DOHH2 (cell line): ENCODE results near the gene REG1B.

Source experiments
- CTCF ChIP-seq: fragments of 200-600 bp; sonication (generic); IDR thresholded peaks from one replicate; pipeline ENCODE4 v1.5.1; 2014; ENCODE audit warnings: antibody characterized with exemption, mild to moderate bottlenecking, low read depth, low read length; ENCODE audit not compliant: poor library complexity, severe bottlenecking
- EZH2phosphoT487 ChIP-seq: fragments of 200-600 bp; sonication (generic); IDR thresholded peaks from 2 replicates; pipeline ENCODE4 v1.6.1; 2017; ENCODE audit warnings: borderline replicate concordance, mild to moderate bottlenecking, antibody characterized with exemption, low read length, moderate library complexity, mixed read lengths

GRCh38 chr2:79099140-79099686, 11.4 kb upstream of the REG1B start:
- no peak for TF ChIP-seq CTCF
- TF ChIP-seq EZH2phosphoT487 = no peak
